Neural progenitor cell (in vitro differentiated cells): ENCODE measurements around the gene TP53I3. TPM values are rescaled to one million over a fixed set of nuclear protein-coding genes. Genes with fewer than 3 reads are reported as not detected.

Experiments used
- DNase-seq: peaks from one replicate; pipeline ENCODE4 v3.0.0-alpha.2; 2016; ENCODE audit warnings: low spot score
- H2AFZ ChIP-seq: fragments of 200-600 bp; sonication (generic); replicated peaks from 2 replicates; pipeline ENCODE4 v1.6.1; 2016; ENCODE audit warnings: antibody characterized with exemption
- H3F3A ChIP-seq: fragments of 200-600 bp; sonication (generic); 2 replicates; pipeline ENCODE4 v1.6.1; 2016; ENCODE audit warnings: antibody characterized with exemption, low read depth
- H3K27ac ChIP-seq: fragments of 200-600 bp; sonication (generic); 2 replicates; pipeline ENCODE4 v1.5.1; 2016; ENCODE audit warnings: mild to moderate bottlenecking
- H3K27me3 ChIP-seq: fragments of 200-600 bp; sonication (generic); 2 replicates; pipeline ENCODE4 v1.6.1; 2016; ENCODE audit warnings: mild to moderate bottlenecking, moderate library complexity
- H3K36me3 ChIP-seq: fragments of 200-600 bp; sonication (generic); 2 replicates; pipeline ENCODE4 v1.5.1; 2016
- H3K4me1 ChIP-seq: fragments of 200-600 bp; sonication (generic); 2 replicates; pipeline ENCODE4 v1.6.1; 2016; ENCODE audit warnings: mixed run types
- H3K4me2 ChIP-seq: fragments of 200-600 bp; sonication (generic); 2 replicates; pipeline ENCODE4 v1.6.1; 2016
- H3K4me3 ChIP-seq: fragments of 200-600 bp; sonication (generic); 2 replicates; pipeline ENCODE4 v1.5.1; 2016
- H3K79me2 ChIP-seq: fragments of 200-600 bp; sonication (generic); 2 replicates; pipeline ENCODE4 v1.6.1; 2016; ENCODE audit warnings: low read depth
- H3K9ac ChIP-seq: fragments of 200-600 bp; sonication (generic); 2 replicates; pipeline ENCODE4 v1.6.1; 2016
- H3K9me3 ChIP-seq: fragments of 200-600 bp; sonication (generic); 2 replicates; pipeline ENCODE4 v1.5.1; 2016; ENCODE audit warnings: low read depth
- H4K20me1 ChIP-seq: fragments of 200-600 bp; sonication (generic); 2 replicates; pipeline ENCODE4 v1.6.1; 2016; ENCODE audit warnings: low read depth
- H3K27ac Mint-ChIP-seq: 3 replicates; pipeline ENCODE4 v1.8.0; 2021; ENCODE audit warnings: mixed read lengths
- H3K27me3 Mint-ChIP-seq: 2 replicates; pipeline ENCODE4 v1.8.0; 2022; ENCODE audit warnings: low read depth, mild to moderate bottlenecking, inconsistent platforms, moderate library complexity, mixed read lengths; ENCODE audit not compliant: insufficient read depth
- H3K36me3 Mint-ChIP-seq: 3 replicates; pipeline ENCODE4 v1.8.0; 2021; ENCODE audit warnings: mixed read lengths
- H3K4me1 Mint-ChIP-seq: 3 replicates; pipeline ENCODE4 v1.8.0; 2021; ENCODE audit warnings: mixed read lengths
- H3K4me3 Mint-ChIP-seq: 3 replicates; pipeline ENCODE4 v1.8.0; 2021; ENCODE audit warnings: mild to moderate bottlenecking, moderate library complexity, mixed read lengths
- H3K9me3 Mint-ChIP-seq: 3 replicates; pipeline ENCODE4 v1.8.0; 2020; ENCODE audit warnings: mixed read lengths
- EZH2 ChIP-seq: fragments of 200-600 bp; sonication (generic); IDR thresholded peaks from 2 replicates; pipeline ENCODE4 v1.6.1; 2017; ENCODE audit warnings: antibody characterized with exemption, mild to moderate bottlenecking, moderate library complexity
- EZH2phosphoT487 ChIP-seq: fragments of 200-600 bp; sonication (generic); IDR thresholded peaks from 2 replicates; pipeline ENCODE4 v1.6.1; 2017; ENCODE audit warnings: antibody characterized with exemption
- total RNA-seq: library from RNA; depleted of rRNA; stranded (reverse); fragments of >200 nt; gene quantifications from 2 replicates; pipeline ENCODE4 v1.2.3, GENCODE V29; 2015; ENCODE audit warnings: low replicate concordance
- TF ChIP-seq, protein P1 (sequence below): fragments of 200-600 bp; sonication (generic); IDR thresholded peaks from 2 replicates; pipeline ENCODE4 v1.5.1; 2017; ENCODE audit warnings: antibody characterized with exemption, mild to moderate bottlenecking

Gene TP53I3
- total RNA-seq, 1 donor from 2014 or later, result 25.8 TPM

DNA sequence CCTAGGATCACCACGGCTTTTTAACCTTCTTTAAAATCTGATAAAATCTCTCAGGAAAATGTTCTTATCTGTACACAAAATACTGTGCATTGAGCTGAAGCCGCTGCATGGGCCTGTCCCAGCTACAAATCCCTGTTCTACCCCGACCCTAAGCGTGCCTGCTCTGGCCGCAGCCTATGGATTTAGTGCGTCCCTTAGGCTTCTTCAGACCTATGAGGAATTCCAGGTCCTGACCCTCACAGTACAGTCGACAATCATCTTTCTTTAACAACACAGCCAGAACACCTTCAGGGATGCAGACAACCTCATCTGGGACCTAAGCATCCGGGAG lies 37.0 kb downstream of the TP53I3 start:
- Histone ChIP-seq H3K27ac (no peak overlapping the region), H3K4me3 (no peak overlapping the region), H3K36me3 (no peaks in the 10 kb centered on the region), H3K4me1 (peaks cover 9% of the 10 kb centered on the region), H4K20me1 (no peaks in the 10 kb centered on the region), H3K4me2 (peak overlapping the region; percentile 69), H3K79me2 (peaks cover 42% of the 10 kb centered on the region), H3K9me3 (no peaks in the 10 kb centered on the region), H3K9ac (no peak overlapping the region), H2AFZ (peak overlapping the region; percentile 83), H3F3A (peaks cover 30% of the 10 kb centered on the region), H3K27me3 (peaks cover 4% of the 10 kb centered on the region)
- no peak overlapping the region for H3K27ac Mint-ChIP-seq
- no peak for TF ChIP-seq EZH2phosphoT487
- TF ChIP-seq EZH2, result no peak
- TF ChIP-seq, protein P1, sequence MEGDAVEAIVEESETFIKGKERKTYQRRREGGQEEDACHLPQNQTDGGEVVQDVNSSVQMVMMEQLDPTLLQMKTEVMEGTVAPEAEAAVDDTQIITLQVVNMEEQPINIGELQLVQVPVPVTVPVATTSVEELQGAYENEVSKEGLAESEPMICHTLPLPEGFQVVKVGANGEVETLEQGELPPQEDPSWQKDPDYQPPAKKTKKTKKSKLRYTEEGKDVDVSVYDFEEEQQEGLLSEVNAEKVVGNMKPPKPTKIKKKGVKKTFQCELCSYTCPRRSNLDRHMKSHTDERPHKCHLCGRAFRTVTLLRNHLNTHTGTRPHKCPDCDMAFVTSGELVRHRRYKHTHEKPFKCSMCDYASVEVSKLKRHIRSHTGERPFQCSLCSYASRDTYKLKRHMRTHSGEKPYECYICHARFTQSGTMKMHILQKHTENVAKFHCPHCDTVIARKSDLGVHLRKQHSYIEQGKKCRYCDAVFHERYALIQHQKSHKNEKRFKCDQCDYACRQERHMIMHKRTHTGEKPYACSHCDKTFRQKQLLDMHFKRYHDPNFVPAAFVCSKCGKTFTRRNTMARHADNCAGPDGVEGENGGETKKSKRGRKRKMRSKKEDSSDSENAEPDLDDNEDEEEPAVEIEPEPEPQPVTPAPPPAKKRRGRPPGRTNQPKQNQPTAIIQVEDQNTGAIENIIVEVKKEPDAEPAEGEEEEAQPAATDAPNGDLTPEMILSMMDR, result no peak
- peak overlapping the region; percentile 94 for H3K4me3 Mint-ChIP-seq
- DNase-seq, result no peak
- peaks cover 3% of the 10 kb centered on the region for H3K36me3 Mint-ChIP-seq
- peaks cover 18% of the 10 kb centered on the region for H3K4me1 Mint-ChIP-seq
- no peaks in the 10 kb centered on the region for H3K9me3 Mint-ChIP-seq
- peaks cover 3% of the 10 kb centered on the region for H3K27me3 Mint-ChIP-seq

DNA sequence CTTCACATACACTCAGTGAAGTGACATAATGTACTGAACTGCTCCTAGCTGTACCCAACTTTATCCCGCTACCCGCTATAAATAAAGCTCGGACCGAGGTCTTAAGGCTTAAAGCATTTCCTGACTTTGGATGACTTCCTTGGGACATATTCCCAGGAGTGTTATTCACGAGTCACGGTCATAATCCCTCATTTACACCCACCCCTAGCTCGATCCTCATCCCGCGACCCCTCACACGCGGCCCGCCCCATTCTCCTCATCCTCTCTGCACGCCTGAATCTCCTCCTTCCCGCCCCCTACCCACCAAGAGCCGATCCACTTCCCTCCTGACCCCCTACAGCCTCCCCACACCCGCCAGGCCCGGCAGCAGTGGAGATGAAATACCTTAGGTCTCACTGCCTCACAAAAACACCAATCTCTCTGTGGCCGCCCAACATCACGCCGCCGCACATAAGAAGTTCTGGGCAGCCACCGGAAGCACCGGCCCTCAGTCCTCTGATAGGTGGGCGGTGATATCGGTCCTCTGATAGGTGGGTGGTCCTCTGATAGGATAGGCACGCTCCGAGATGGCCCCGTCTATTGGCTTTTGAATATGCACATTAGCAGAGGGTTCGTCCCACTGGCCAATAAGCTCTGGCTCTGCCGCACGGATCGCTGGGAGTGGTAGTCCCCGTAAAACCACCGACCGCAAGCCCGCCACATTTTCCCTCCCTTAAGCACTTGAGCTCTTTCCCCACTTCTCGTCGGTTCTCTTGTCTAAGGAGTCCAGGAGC lies 37.5 kb downstream of the TP53I3 start, which contains the start of gene WDCP:
WDCP (minus strand) TSS at position 462 of the 773 bp plus-strand sequence. CDS start 7,897 bp downstream, outside the sequence.
- Histone ChIP-seq H3K9ac (peak within 1 kb of the TSS; percentile 72), H3K27me3 (peaks cover 4% of the 10 kb centered on the region), H3K4me1 (peaks cover 9% of the 10 kb centered on the region), H3K4me3 (peak within 1 kb of the TSS; percentile 72), H3K36me3 (no peaks in the 10 kb centered on the region), H3K27ac (no peak within 1 kb of the TSS), H3K4me2 (peak within 1 kb of the TSS; percentile 83), H3K9me3 (no peaks in the 10 kb centered on the region), H2AFZ (peak within 1 kb of the TSS; percentile 90), H3F3A (peaks cover 30% of the 10 kb centered on the region), H3K79me2 (peaks cover 42% of the 10 kb centered on the region), H4K20me1 (no peaks in the 10 kb centered on the region)
- Mint-ChIP-seq H3K27ac (peak within 1 kb of the TSS; percentile 61), H3K36me3 (peaks cover 3% of the 10 kb centered on the region), H3K4me1 (peaks cover 18% of the 10 kb centered on the region), H3K4me3 (peak within 1 kb of the TSS; percentile 94), H3K27me3 (peaks cover 3% of the 10 kb centered on the region), H3K9me3 (no peaks in the 10 kb centered on the region)
- peak; percentile 99 for DNase-seq
- TF ChIP-seq EZH2phosphoT487, result no peak
- TF ChIP-seq EZH2, result no peak
- TF ChIP-seq, protein P1, result no peak

DNA sequence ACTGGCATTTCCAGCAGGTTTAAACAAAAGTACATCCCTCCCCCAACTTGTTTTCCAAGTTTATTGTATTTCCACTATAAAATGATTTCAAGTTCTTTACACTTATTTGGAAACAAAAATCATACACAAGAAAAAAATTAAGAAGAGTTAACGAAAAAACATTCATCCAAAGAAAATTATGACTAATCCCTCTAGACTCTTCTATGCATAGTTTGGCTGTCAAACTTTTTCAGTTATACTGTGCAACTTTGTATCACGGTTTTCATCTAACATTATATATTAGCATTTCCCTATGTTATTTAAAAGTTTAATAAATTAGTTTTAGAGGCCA lies 38.1 kb downstream of the TP53I3 start:
- H3K27me3 Mint-ChIP-seq, result peaks cover 3% of the 10 kb centered on the region
- Histone ChIP-seq H3K9ac (peak overlapping the region; percentile 72), H3K9me3 (no peaks in the 10 kb centered on the region), H3K4me1 (peaks cover 9% of the 10 kb centered on the region), H3K4me2 (peak overlapping the region; percentile 83), H3K27me3 (peaks cover 4% of the 10 kb centered on the region), H4K20me1 (no peaks in the 10 kb centered on the region), H3K4me3 (peak overlapping the region; percentile 72), H2AFZ (peak overlapping the region; percentile 90), H3K79me2 (peaks cover 42% of the 10 kb centered on the region), H3K36me3 (no peaks in the 10 kb centered on the region), H3K27ac (no peak overlapping the region), H3F3A (peaks cover 30% of the 10 kb centered on the region)
- TF ChIP-seq, protein P1, result no peak
- TF ChIP-seq EZH2phosphoT487, result no peak
- TF ChIP-seq EZH2, result no peak
- peaks cover 3% of the 10 kb centered on the region for H3K36me3 Mint-ChIP-seq
- no peak overlapping the region for H3K27ac Mint-ChIP-seq
- DNase-seq, result no peak
- H3K4me3 Mint-ChIP-seq, result peak overlapping the region; percentile 94
- no peaks in the 10 kb centered on the region for H3K9me3 Mint-ChIP-seq
- H3K4me1 Mint-ChIP-seq, result peaks cover 18% of the 10 kb centered on the region
